SK-N-SH treated with all-trans-retinoic acid at 6 μM for 48 hours (cell line): ENCODE results near the gene ARHGEF16.

Experiments
- ATAC-seq: fragments of 200-7000 bp; cut with Tn5 transposase; 3 replicates; pipeline ENCODE4 v1.9.1; 2020; ENCODE audit warnings: mild to moderate bottlenecking, moderate library complexity
- BACH2 ChIP-seq: fragments of 250-450 bp; sonication (Bioruptor Pico); IDR thresholded peaks from 2 replicates; pipeline ENCODE4 v1.9.0; 2021; ENCODE audit warnings: mild to moderate bottlenecking, borderline replicate concordance
- CSDC2 ChIP-seq: fragments of 250-450 bp; sonication (Bioruptor Pico); IDR thresholded peaks from 2 replicates; pipeline ENCODE4 v1.5.0; 2020; ENCODE audit warnings: mild to moderate bottlenecking, moderate library complexity
- GLIS3 ChIP-seq: fragments of 250-450 bp; sonication (Bioruptor Pico); IDR thresholded peaks from 2 replicates; pipeline ENCODE4 v1.5.0; 2020; ENCODE audit warnings: mild to moderate bottlenecking, moderate library complexity
- OSR1 ChIP-seq: fragments of 250-450 bp; sonication (Bioruptor Pico); IDR thresholded peaks from 2 replicates; pipeline ENCODE4 v1.8.0; 2022; ENCODE audit warnings: moderate library complexity, mild to moderate bottlenecking, inconsistent platforms
- PPARA ChIP-seq: fragments of 250-450 bp; sonication (Bioruptor Pico); IDR thresholded peaks from 2 replicates; pipeline ENCODE4 v1.5.0; 2020; ENCODE audit warnings: mild to moderate bottlenecking, borderline replicate concordance
- RARB ChIP-seq: fragments of 250-450 bp; sonication (Bioruptor Pico); IDR thresholded peaks from 2 replicates; pipeline ENCODE4 v1.8.0; 2021; ENCODE audit warnings: mild to moderate bottlenecking, moderate library complexity
- SNAI2 ChIP-seq: fragments of 250-450 bp; sonication (Bioruptor Pico); IDR thresholded peaks from 2 replicates; pipeline ENCODE4 v1.5.0; 2020; ENCODE audit warnings: mild to moderate bottlenecking, moderate library complexity
- TCF4 ChIP-seq: fragments of 250-450 bp; sonication (Bioruptor Pico); IDR thresholded peaks from 2 replicates; pipeline ENCODE4 v1.8.0; 2021; ENCODE audit warnings: mild to moderate bottlenecking, moderate library complexity, borderline replicate concordance
- TOX ChIP-seq: fragments of 250-450 bp; sonication (Bioruptor Pico); IDR thresholded peaks from 2 replicates; pipeline ENCODE4 v1.8.0; 2021; ENCODE audit warnings: mild to moderate bottlenecking, moderate library complexity, borderline replicate concordance
- ZC3H10 ChIP-seq: fragments of 250-450 bp; sonication (Bioruptor Pico); IDR thresholded peaks from 2 replicates; pipeline ENCODE4 v1.5.1; 2021; ENCODE audit warnings: mild to moderate bottlenecking, moderate library complexity
- ZFP3 ChIP-seq: fragments of 250-450 bp; sonication (Bioruptor Pico); IDR thresholded peaks from 2 replicates; pipeline ENCODE4 v1.5.0; 2020; ENCODE audit warnings: mild to moderate bottlenecking, moderate library complexity
- ZNF565 ChIP-seq: fragments of 450-650 bp; formaldehyde crosslinking; conservative IDR thresholded peaks from 2 replicates; pipeline ENCODE4 v1.5.0; 2020; ENCODE audit warnings: low read depth, mild to moderate bottlenecking, moderate library complexity
- ZNF70 ChIP-seq: fragments of 450-650 bp; formaldehyde crosslinking; IDR thresholded peaks from 2 replicates; pipeline ENCODE4 v1.5.0; 2020; ENCODE audit warnings: mild to moderate bottlenecking, moderate library complexity
- TF ChIP-seq, protein P1 (sequence below): fragments of 250-450 bp; sonication (Bioruptor Pico); IDR thresholded peaks from 2 replicates; pipeline ENCODE4 v1.5.1; 2020; ENCODE audit warnings: low read depth, mild to moderate bottlenecking, moderate library complexity
- TF ChIP-seq, protein P2 (sequence below): fragments of 250-450 bp; sonication (Bioruptor Pico); IDR thresholded peaks from 2 replicates; pipeline ENCODE4 v1.5.0; 2020; ENCODE audit warnings: mild to moderate bottlenecking, moderate library complexity
- TF ChIP-seq, protein P3 (sequence below): fragments of 250-450 bp; sonication (Bioruptor Pico); IDR thresholded peaks from 2 replicates; pipeline ENCODE4 v1.8.0; 2021; ENCODE audit warnings: low read depth, mild to moderate bottlenecking, moderate library complexity, borderline replicate concordance
- TF ChIP-seq, protein P4 (sequence below): fragments of 250-450 bp; sonication (Bioruptor Pico); IDR thresholded peaks from 2 replicates; pipeline ENCODE4 v1.5.1; 2021; ENCODE audit warnings: mild to moderate bottlenecking, moderate library complexity

ARHGEF16 gene

DNA sequence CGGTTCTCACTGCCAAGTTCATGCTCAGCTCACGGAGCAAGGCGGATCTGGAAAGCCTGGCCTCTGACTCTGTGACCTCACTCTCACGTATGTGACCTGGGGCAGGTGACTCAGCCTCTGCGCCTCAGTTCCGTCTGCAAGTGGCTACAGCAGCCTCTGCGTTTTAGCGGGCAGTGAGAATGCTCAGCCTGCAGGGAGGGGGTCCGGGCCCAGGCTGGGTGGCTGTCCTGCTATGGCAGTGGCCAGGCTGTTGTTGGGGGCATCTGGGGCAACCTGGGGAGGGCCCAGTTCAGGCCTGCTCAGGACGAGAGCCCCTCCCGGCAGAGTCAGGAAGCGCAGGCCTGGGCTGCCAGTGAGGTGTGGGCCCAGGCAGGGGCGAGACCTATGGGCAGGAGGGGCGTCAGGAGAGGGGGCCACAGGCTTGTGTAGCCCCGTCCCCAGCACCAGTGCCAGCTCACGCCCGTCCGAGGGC, 27.9 kb downstream of the ARHGEF16 start:
- no peak for ATAC-seq
- TF ChIP-seq CSDC2 (CRISPR knock-in tag) (no peak), TCF4 (no peak), ZNF70 (CRISPR knock-in tag) (no peak), BACH2 (no peak), ZC3H10 (CRISPR knock-in tag) (no peak)
- TF ChIP-seq, protein P1, sequence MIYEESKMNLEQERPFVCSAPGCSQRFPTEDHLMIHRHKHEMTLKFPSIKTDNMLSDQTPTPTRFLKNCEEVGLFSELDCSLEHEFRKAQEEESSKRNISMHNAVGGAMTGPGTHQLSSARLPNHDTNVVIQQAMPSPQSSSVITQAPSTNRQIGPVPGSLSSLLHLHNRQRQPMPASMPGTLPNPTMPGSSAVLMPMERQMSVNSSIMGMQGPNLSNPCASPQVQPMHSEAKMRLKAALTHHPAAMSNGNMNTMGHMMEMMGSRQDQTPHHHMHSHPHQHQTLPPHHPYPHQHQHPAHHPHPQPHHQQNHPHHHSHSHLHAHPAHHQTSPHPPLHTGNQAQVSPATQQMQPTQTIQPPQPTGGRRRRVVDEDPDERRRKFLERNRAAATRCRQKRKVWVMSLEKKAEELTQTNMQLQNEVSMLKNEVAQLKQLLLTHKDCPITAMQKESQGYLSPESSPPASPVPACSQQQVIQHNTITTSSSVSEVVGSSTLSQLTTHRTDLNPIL (CRISPR knock-in tag) = no peak

DNA sequence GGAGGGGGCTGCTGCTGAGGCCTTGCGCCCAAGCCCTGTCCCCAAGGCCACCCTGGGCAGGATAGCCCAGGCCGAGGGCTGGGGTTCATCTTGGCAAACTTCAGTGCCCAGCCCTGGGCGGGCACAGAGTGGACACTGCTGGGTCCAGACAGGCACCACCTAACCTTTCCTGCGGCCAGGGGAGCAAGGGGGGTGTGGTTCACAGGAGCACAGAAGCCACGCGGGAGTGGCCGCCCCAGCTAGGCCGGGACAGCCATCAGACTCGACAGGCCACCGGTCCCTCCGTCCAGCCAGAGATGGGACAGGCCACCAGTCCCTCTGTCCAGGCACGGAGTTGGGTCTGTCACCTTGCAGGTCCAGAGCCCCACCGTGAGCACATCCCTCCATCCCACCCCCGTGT, 28.9 kb downstream of the ARHGEF16 start:
- TF ChIP-seq ZNF70 (CRISPR knock-in tag) (no peak), GLIS3 (CRISPR knock-in tag) (no peak), CSDC2 (CRISPR knock-in tag) (no peak), TOX (no peak), OSR1 (no peak), RARB (no peak), ZFP3 (CRISPR knock-in tag) (no peak), TCF4 (no peak), ZNF565 (CRISPR knock-in tag) (no peak)
- TF ChIP-seq, protein P2, sequence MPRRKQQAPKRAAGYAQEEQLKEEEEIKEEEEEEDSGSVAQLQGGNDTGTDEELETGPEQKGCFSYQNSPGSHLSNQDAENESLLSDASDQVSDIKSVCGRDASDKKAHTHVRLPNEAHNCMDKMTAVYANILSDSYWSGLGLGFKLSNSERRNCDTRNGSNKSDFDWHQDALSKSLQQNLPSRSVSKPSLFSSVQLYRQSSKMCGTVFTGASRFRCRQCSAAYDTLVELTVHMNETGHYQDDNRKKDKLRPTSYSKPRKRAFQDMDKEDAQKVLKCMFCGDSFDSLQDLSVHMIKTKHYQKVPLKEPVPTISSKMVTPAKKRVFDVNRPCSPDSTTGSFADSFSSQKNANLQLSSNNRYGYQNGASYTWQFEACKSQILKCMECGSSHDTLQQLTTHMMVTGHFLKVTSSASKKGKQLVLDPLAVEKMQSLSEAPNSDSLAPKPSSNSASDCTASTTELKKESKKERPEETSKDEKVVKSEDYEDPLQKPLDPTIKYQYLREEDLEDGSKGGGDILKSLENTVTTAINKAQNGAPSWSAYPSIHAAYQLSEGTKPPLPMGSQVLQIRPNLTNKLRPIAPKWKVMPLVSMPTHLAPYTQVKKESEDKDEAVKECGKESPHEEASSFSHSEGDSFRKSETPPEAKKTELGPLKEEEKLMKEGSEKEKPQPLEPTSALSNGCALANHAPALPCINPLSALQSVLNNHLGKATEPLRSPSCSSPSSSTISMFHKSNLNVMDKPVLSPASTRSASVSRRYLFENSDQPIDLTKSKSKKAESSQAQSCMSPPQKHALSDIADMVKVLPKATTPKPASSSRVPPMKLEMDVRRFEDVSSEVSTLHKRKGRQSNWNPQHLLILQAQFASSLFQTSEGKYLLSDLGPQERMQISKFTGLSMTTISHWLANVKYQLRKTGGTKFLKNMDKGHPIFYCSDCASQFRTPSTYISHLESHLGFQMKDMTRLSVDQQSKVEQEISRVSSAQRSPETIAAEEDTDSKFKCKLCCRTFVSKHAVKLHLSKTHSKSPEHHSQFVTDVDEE = no peak
- no peak for ATAC-seq

DNA sequence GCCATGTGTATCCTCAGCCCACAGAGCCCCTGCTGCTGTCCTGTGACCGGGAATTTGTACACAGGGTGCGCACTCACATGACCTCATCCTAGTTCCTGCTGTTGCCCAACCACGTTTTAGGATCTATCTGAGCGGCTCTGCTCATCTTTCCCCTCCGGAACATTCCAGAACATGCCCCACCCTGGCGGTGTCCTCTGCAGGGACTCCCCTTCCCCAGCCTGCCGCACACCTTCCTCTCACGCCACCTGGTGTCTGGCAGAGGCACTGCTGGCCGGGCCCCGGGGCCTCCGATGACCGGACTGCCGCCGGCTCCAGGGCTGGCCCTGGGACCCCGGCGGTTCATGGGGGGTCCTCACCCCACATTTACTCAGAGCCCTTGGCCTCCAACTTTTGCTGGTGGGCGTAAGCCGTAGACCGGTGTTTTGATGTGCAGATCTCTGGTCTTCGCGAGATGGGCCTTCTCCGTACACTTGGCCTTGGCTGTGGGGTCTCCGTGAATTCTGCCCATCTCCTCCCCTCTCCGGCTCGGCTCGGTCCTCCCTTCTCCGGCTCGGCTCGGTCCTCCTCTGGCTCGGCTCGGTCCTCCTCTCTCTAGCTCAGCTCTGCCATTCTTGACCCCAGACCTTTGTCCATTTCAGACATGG, 29.5 kb downstream of the ARHGEF16 start:
- TF ChIP-seq RARB (no peak), BACH2 (no peak)
- TF ChIP-seq, protein P3, sequence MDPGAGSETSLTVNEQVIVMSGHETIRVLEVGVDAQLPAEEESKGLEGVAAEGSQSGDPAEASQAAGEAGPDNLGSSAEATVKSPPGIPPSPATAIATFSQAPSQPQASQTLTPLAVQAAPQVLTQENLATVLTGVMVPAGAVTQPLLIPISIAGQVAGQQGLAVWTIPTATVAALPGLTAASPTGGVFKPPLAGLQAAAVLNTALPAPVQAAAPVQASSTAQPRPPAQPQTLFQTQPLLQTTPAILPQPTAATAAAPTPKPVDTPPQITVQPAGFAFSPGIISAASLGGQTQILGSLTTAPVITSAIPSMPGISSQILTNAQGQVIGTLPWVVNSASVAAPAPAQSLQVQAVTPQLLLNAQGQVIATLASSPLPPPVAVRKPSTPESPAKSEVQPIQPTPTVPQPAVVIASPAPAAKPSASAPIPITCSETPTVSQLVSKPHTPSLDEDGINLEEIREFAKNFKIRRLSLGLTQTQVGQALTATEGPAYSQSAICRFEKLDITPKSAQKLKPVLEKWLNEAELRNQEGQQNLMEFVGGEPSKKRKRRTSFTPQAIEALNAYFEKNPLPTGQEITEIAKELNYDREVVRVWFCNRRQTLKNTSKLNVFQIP (CRISPR knock-in tag) = no peak
- TF ChIP-seq, protein P4, sequence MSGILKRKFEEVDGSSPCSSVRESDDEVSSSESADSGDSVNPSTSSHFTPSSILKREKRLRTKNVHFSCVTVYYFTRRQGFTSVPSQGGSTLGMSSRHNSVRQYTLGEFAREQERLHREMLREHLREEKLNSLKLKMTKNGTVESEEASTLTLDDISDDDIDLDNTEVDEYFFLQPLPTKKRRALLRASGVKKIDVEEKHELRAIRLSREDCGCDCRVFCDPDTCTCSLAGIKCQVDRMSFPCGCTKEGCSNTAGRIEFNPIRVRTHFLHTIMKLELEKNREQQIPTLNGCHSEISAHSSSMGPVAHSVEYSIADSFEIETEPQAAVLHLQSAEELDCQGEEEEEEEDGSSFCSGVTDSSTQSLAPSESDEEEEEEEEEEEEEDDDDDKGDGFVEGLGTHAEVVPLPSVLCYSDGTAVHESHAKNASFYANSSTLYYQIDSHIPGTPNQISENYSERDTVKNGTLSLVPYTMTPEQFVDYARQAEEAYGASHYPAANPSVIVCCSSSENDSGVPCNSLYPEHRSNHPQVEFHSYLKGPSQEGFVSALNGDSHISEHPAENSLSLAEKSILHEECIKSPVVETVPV (CRISPR knock-in tag) = no peak
- ATAC-seq = peak; percentile 56

DNA sequence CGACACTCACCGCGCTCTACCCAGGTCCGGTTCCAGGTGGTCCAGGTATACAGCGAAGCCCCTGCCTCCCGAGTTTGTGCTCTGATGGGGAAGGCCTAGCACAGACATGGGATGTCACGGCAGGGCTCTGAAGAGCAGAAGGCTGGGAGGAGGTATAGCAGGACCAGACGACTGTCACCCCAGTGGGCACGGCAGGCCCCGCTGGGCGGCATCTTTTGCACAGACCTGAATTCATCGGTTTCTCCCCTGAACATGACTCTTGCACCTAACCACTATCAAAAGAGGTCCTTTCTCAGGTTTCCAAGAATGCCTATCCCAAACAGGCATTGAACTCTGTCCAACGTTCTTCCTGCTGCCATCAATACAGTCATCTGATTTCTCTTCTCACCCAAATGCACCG, 30.6 kb downstream of the ARHGEF16 start:
- ATAC-seq = no peak
- TF ChIP-seq, protein P4 (CRISPR knock-in tag) = no peak
- TF ChIP-seq, protein P3 (CRISPR knock-in tag) = no peak

DNA sequence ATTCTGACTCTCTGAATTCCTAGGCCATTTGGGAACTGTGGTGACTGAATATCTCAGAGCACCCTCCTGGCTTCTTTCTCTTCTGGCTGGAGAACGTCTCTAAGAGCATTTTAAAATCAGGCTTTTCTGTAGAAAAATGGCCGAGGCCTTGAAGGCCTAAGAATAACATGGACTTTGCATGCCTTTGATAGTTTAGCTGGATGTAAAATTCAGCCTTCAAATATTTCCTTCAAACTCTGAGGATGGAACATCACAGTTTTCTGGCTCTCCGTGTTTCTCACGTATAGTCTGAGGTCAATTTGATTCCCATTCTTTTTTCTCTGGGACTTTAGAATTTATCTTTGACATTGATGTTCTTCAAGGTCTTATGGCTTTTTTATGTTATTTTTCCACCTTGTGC, 34.0 kb downstream of the ARHGEF16 start:
- ATAC-seq = no peak
- TF ChIP-seq SNAI2 (CRISPR knock-in tag) (no peak), PPARA (CRISPR knock-in tag) (no peak), ZFP3 (CRISPR knock-in tag) (no peak), TCF4 (no peak), CSDC2 (CRISPR knock-in tag) (no peak), ZNF565 (CRISPR knock-in tag) (no peak)
- TF ChIP-seq, protein P3 (CRISPR knock-in tag) = no peak
- TF ChIP-seq, protein P1 (CRISPR knock-in tag) = no peak
